HPDE6-E6E7 (cell line): ENCODE measurements around the gene MIOS.
"Not testable (repeated sequence)": the region's sequence is repeated elsewhere in the genome, so short reads cannot be mapped to it uniquely, and the experiment has no call there.

Experiments used
- DNase-seq: peaks from one replicate; pipeline ENCODE4 v3.0.0; 2011; ENCODE audit warnings: missing footprints; ENCODE audit errors: extremely low spot score

The MIOS gene

DNA sequence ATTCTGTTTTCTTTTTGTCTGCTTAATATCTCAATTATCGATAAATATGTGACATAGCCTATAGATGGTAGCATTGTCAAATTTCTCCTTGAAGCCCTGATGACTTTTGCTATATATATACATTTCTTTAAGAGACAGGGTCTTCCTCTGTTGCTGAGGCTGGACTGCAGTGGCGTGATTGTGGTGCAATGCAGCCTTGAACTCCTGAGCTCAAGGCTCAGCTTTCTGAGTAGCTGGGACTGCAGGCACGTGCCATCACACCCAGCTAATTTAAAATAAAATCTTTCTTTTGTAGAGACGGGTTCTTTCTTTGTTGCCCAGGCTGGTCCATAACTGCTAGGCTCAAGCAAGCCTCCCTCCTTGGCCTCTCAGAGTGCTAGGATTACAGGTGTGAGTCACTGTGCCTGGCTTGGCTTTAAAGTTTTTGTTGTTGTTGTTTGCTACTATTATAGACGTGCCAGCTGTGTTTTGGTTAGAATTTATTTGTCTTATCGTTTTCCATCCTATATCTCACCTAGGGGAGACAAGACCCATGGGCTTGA is 80.9 kb downstream of the MIOS start:
- DNase-seq: no peak

DNA sequence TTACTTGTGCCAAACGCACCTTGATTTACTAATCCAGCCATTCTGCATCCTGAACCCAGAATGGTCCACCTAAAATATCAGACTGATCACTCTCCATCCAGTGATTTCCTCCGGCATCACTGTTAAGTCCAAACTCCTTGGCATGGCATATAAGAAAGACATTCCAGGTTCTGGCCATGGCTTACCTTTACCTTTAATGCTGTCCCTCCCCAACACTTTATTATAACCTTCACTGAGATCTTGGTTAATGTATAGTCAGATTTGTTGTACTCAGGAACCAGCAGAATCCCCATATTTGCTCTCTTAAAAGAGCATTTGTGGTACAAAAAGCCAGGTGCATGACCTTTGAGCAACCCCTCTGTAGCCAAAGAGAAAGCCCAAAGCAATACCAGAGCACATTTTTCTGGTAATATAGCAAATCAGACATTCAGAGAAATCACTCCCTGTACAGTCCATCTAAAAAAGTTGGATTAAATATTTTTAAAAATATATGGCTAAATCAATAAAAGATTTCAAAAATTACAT is 84.1 kb downstream of the MIOS start:
- no peak for DNase-seq

DNA sequence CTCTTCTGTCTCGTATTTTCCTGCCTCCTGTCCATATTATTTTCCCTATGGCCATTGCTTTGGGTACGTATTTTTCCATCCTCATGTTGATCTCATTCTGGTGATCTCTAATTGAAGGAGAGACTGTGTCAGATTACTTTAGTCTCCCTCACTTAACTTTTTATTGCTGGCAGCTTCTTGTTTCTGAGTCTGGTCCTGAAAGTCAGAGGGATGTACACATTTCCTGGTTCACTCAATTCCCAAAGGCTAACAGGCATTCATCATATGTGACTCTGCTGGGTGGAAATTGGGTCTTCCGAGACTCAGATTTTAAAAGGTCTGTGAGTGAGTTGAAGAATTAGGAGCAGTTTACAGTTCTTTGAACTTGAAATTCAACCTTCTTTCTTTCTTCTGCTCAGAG is 84.8 kb downstream of the MIOS start:
- DNase-seq: no peak

GRCh38 chr7:7652798-7653540 is 86.3 kb downstream of the MIOS start:
- DNase-seq: no peak

DNA sequence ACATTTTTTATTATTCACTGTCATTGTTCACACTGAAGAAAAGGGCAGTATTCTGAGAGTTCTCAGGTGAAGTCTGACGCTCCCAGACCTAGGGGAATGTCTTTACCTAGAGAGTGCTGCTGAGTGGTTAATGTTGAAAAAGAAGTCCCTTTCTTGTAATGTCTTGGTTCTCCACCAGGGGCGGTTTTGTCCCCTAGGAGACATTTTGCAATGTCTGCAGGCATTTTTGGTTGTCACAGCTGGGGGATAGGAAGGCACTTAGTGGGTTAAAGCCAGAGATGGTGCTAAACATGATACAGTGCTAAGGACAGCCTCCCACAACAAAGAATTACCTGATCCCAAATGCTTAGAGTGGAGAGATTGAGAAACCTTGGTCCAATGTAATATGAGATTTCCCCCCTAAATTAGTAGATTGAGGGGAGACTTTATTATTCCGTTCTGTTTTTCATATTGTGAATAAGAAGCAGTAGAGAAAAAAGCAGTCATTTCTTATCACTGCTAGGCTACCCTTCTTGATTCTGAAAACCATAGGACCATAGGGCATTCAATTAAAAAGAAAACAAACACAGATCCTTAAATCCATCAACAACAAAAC is 87.0 kb downstream of the MIOS start:
- no peak for DNase-seq

DNA sequence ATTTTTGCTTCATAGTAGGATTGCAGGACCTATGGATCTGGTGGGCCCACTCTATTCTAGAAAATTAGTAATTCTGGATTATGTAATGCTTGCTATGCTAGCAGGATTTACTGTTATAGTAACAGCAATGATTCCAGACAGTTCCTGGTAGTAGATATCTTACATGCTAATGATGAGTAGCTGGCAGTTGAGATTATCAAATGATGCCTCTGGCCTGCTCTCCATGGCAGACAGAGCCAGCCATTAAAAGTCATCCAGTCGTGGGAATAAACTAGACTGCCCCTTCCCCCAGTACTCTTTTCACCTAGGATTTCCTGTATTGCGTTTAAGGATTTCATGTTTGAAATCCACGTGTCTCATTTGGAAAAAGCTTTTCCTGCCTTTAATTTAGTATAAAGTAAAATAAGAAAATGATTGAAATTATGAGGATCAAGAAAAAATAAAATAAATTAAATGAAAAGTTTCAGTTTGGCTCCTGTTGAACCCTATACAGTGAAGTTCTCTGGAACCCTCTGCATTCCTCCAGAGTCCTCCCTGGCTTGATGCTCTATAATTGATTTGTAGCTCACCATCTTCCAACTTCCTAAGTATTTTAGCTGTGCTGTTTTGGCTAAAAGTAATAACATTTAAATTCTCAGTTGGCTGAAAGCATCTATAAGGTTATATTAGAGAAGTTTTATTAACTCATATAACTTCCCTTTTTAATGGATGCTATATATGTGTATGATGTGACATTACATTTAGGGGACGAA is 88.5 kb downstream of the MIOS start:
- DNase-seq: no peak

- DNase-seq: not testable (repeated sequence)
Measured at GRCh38 chr7:7656459-7656858, 89.8 kb downstream of the MIOS start.
